Endodermal cell (in vitro differentiated cells): ENCODE results near the gene OR1C1. TPM values are rescaled to one million over a fixed set of nuclear protein-coding genes. Genes with fewer than 3 reads are reported as not detected.
"Not testable (repeated sequence)": the region's sequence is repeated elsewhere in the genome, so short reads cannot be mapped to it uniquely, and the experiment has no call there.

Source experiments
- DNase-seq: peaks from one replicate; pipeline ENCODE4 v3.0.0-alpha.2; 2017
- H3K27ac ChIP-seq: 2 replicates; pipeline ENCODE4 v1.5.1; 2013; ENCODE audit warnings: mild to moderate bottlenecking, low read depth, low read length, moderate library complexity
- H3K27me3 ChIP-seq: 2 replicates; pipeline ENCODE4 v1.6.1; 2013; ENCODE audit warnings: mild to moderate bottlenecking, low read length, moderate library complexity; ENCODE audit not compliant: insufficient read depth, control insufficient read depth, poor library complexity, severe bottlenecking
- H3K36me3 ChIP-seq: 2 replicates; pipeline ENCODE4 v1.7.0; 2013; ENCODE audit warnings: mild to moderate bottlenecking, low read length, moderate library complexity; ENCODE audit not compliant: control insufficient read depth, insufficient read depth
- H3K4me1 ChIP-seq: one replicate; pipeline ENCODE4 v1.7.0; 2013; ENCODE audit warnings: low read length; ENCODE audit not compliant: control insufficient read depth, insufficient read depth
- H3K4me3 ChIP-seq: 2 replicates; pipeline ENCODE4 v1.5.1; 2013; ENCODE audit warnings: mild to moderate bottlenecking, low read length, moderate library complexity
- H3K9ac ChIP-seq: 2 replicates; pipeline ENCODE4 v1.6.1; 2013; ENCODE audit warnings: mild to moderate bottlenecking, low read length, moderate library complexity; ENCODE audit not compliant: poor library complexity, severe bottlenecking; ENCODE audit errors: extremely low read depth
- H3K9me3 ChIP-seq: 2 replicates; pipeline ENCODE4 v1.6.1; 2013; ENCODE audit warnings: mild to moderate bottlenecking, low read length, moderate library complexity; ENCODE audit not compliant: control insufficient read depth
- H3K27ac Mint-ChIP-seq: 2 replicates; pipeline ENCODE4 v1.8.0; 2020; ENCODE audit warnings: mixed read lengths
- H3K27me3 Mint-ChIP-seq: 2 replicates; pipeline ENCODE4 v1.8.0; 2021; ENCODE audit warnings: mild to moderate bottlenecking, mixed read lengths; ENCODE audit not compliant: insufficient read depth
- H3K36me3 Mint-ChIP-seq: 2 replicates; pipeline ENCODE4 v1.8.0; 2020; ENCODE audit warnings: low read depth, mixed read lengths
- H3K4me1 Mint-ChIP-seq: 2 replicates; pipeline ENCODE4 v1.8.0; 2020; ENCODE audit warnings: mixed read lengths
- H3K4me3 Mint-ChIP-seq: 2 replicates; pipeline ENCODE4 v1.8.0; 2020; ENCODE audit warnings: mild to moderate bottlenecking, moderate library complexity, mixed read lengths
- H3K9me3 Mint-ChIP-seq: 2 replicates; pipeline ENCODE4 v1.8.0; 2020; ENCODE audit warnings: mild to moderate bottlenecking, mixed read lengths
- WGBS, 2 experiments: methylation state at CpG; one replicate each; pipeline versions ENCODE4 v1.1.5 to v1.1.7; 2013; ENCODE audit warnings: missing lambda C conversion rate in 2 of 2, mixed read lengths in 1 of 2; ENCODE audit not compliant: insufficient coverage in 1 of 2, insufficient read length in 1 of 2; 5-methylcytosine and 5-hydroxymethylcytosine counted together
- total RNA-seq, 2 donors: library from RNA; stranded (reverse); fragmentation: NEBNext Ultra II Directional in 1 of 2; extraction: Animal tissue kit (Norgen Biotek cat#: 25700) in 1 of 2; gene quantifications; 2 replicates in 1 of 2; 3 replicates in 1 of 2; pipeline ENCODE4 v1.2.1, GENCODE V29; 2021
- TF ChIP-seq, protein P1 (sequence below): fragments of 200-600 bp; sonication (generic); conservative IDR thresholded peaks from 2 replicates; pipeline ENCODE4 v1.5.0; 2021; ENCODE audit warnings: antibody characterized with exemption, mild to moderate bottlenecking

The OR1C1 gene
- total RNA-seq, 2 donors from 2014 or later: not detected

DNA sequence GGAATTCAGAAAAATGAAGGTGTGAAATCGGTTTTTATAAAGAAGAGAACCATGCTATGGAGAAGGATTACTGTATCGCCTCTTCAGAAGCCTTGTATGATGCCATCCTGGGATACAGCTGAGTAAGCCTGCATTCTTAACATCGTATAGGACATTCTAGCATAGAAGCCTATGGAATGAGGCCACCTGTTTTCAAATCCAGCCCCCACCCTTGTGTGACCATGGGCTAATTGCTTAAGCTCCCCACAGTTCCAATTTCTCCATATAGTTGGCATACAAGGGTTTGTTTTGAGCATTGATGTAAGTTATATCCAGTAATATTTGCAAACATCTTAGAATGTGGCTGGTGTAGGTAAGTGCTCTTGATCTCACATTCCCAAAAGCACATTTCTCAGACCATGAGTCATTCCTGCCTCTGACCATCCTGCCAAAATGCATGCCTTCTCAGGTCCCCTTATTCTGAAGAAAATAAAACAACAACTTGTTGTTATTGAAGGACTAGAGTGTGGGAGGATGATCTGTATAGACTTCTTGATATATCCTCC, 13.9 kb downstream of the OR1C1 start:
- H3K27me3 ChIP-seq: no peaks in the 10 kb centered on the region
- Mint-ChIP-seq H3K4me1 (no peaks in the 10 kb centered on the region), H3K27me3 (no peaks in the 10 kb centered on the region), H3K4me3 (no peak overlapping the region), H3K9me3 (peaks cover 48% of the 10 kb centered on the region), H3K27ac (no peak overlapping the region), H3K36me3 (no peaks in the 10 kb centered on the region)
- peaks cover 68% of the 10 kb centered on the region for H3K9me3 ChIP-seq
- no peak overlapping the region for H3K4me3 ChIP-seq
- TF ChIP-seq, protein P1, sequence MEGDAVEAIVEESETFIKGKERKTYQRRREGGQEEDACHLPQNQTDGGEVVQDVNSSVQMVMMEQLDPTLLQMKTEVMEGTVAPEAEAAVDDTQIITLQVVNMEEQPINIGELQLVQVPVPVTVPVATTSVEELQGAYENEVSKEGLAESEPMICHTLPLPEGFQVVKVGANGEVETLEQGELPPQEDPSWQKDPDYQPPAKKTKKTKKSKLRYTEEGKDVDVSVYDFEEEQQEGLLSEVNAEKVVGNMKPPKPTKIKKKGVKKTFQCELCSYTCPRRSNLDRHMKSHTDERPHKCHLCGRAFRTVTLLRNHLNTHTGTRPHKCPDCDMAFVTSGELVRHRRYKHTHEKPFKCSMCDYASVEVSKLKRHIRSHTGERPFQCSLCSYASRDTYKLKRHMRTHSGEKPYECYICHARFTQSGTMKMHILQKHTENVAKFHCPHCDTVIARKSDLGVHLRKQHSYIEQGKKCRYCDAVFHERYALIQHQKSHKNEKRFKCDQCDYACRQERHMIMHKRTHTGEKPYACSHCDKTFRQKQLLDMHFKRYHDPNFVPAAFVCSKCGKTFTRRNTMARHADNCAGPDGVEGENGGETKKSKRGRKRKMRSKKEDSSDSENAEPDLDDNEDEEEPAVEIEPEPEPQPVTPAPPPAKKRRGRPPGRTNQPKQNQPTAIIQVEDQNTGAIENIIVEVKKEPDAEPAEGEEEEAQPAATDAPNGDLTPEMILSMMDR: no peak
- WGBS, 2 experiments: 68 to 79% methylated on average over 2 to 3 of the region's 3 CpGs
- no peaks in the 10 kb centered on the region for H3K4me1 ChIP-seq
- H3K9ac ChIP-seq: no peak overlapping the region
- H3K36me3 ChIP-seq: no peaks in the 10 kb centered on the region
- DNase-seq: no peak
- no peak overlapping the region for H3K27ac ChIP-seq

DNA sequence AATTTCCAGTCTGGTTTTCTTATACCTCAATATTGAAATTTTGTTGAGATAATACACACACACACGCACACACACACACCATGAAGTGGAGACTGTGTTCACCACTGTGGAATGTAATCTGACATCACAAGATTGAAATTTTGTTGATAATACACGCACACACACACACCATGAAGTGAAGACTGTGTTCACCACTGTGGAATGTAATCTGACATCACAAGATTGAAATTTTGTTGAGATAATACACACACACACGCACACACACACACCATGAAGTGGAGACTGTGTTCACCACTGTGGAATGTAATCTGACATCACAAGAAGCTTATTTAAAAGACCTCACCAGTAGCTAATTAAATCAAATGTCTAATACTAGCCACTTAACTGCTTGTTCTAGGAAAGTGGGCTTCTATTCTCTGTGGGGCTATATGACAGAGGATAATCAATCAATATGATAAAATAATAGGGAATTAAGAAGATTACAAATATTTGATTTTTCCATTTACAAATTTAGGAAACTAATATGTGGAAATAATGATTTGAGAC, 18.1 kb downstream of the OR1C1 start:
- H3K27me3 Mint-ChIP-seq, DNase-seq, H3K27me3 ChIP-seq, H3K36me3 ChIP-seq, H3K27ac Mint-ChIP-seq, H3K36me3 Mint-ChIP-seq, H3K4me3 Mint-ChIP-seq, H3K4me1 Mint-ChIP-seq, H3K4me1 ChIP-seq, H3K4me3 ChIP-seq, H3K27ac ChIP-seq, H3K9ac ChIP-seq: not testable (repeated sequence)
- peaks cover 44% of the 10 kb centered on the region for H3K9me3 Mint-ChIP-seq
- peaks cover 76% of the 10 kb centered on the region for H3K9me3 ChIP-seq
- 44 to 67% methylated on average over 1 to 2 of the region's 3 CpGs for WGBS, 2 experiments

DNA sequence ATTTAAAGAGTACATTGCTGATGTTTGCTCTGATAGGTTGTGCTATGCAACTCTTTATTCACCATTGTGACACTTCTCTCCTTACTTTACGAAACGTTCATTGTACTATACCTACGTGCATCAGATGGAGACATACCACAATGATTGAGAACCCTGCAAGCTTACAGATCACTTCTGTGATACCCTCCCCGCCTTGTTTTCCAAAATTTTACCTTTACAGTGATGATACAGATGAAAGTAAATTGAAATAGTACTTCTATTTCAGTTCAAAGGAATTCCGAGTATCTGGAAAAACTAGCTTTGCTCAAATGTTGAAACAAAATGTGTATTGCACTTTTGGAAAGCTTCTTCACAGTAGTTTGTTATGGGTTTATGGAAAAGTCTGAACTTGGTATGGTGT, 18.6 kb downstream of the OR1C1 start:
- Histone ChIP-seq H3K4me3 (no peak overlapping the region), H3K36me3 (no peaks in the 10 kb centered on the region), H3K4me1 (no peaks in the 10 kb centered on the region), H3K9me3 (peaks cover 80% of the 10 kb centered on the region), H3K27me3 (no peaks in the 10 kb centered on the region), H3K27ac (no peak overlapping the region), H3K9ac (no peak overlapping the region)
- Mint-ChIP-seq H3K4me3 (no peak overlapping the region), H3K9me3 (peaks cover 40% of the 10 kb centered on the region), H3K4me1 (no peaks in the 10 kb centered on the region), H3K27me3 (no peaks in the 10 kb centered on the region), H3K36me3 (no peaks in the 10 kb centered on the region), H3K27ac (no peak overlapping the region)
- WGBS, 2 experiments: 76 to 92% methylated on average over 4 to 5 of the region's 5 CpGs
- TF ChIP-seq, protein P1: no peak
- DNase-seq: no peak

DNA sequence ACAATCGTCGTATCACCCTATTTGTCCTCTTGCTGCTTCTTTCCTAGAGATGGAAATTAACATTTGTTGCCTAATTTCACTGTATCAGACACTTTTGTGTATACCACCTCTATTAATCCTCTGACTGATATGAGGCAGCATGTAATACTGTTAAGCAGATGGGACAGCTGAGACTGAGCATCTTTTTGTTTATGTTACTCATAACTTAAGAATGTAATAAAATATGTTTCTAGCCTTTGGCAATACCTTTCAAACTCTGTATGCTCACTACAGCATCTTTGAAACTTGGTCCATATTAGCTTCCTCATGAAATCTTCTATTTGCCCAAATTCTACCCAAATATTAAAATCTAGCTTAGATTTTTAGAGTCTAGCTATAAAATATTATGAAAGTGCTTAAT, 19.6 kb downstream of the OR1C1 start:
- 79% methylated on average over 2 of the region's 2 CpGs; no CpG with 5 or more reads in 1 of the 2 experiments for WGBS, 2 experiments
- no peak overlapping the region for H3K27ac ChIP-seq
- H3K36me3 Mint-ChIP-seq: no peaks in the 10 kb centered on the region

More for the DNA sequence above, 19.6 kb downstream of the OR1C1 start:
- TF ChIP-seq, protein P1: no peak
- Mint-ChIP-seq H3K27me3 (no peaks in the 10 kb centered on the region), H3K4me1 (no peaks in the 10 kb centered on the region), H3K27ac (no peak overlapping the region), H3K9me3 (peaks cover 35% of the 10 kb centered on the region), H3K4me3 (no peak overlapping the region)
- DNase-seq: no peak
- Histone ChIP-seq H3K9ac (no peak overlapping the region), H3K36me3 (no peaks in the 10 kb centered on the region), H3K9me3 (peaks cover 79% of the 10 kb centered on the region), H3K4me1 (no peaks in the 10 kb centered on the region), H3K4me3 (no peak overlapping the region), H3K27me3 (no peaks in the 10 kb centered on the region)
